Measurements from ENCODE around the gene FBRSL1. TPM values are rescaled to one million over a fixed set of nuclear protein-coding genes. Genes with fewer than 3 reads are reported as not detected.

The FBRSL1 gene
- total RNA-seq, 1 experiment from 2014 or later = 124 TPM

DNA sequence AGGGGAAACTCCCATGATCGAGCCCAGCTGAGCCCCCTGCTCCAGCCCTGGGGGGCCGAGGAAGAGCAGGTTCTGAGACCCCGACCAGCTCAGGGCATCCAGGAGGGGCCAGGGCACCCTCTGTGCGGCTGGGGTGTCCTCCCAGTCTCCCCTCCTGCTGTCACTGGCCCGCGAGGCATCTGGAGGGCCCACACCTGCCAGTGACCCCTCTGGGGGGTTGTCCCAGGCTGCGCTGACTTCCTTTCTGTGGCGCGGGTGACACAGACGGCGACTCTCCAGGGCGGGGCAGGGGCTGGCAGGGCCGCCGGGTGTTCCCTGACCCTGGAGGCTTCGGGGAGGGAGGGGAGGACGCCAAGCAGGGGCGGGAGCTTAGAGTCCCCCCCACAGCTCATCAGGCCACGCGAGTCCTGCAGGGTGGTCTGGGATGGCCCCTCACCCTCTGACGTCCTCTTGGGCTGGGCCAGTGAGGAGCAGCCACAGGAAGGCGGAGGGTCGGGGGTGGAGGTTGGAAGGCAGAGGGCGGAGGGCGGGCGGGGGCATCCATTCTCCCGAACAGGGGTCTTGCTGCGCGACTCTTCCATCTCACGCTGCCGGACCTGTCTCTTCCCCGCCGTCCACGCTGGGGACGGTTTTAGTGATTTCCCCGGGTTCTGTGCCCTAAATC, 38.6 kb upstream of the FBRSL1 start:
- Histone ChIP-seq H3K4me3 (replicated peaks in 1 of 2; ENCODE audit: low read depth in 1 of 2, low read length in 2 of 2) (no peak overlapping the region), H3K4me2 (ENCODE audit: low read length) (no peak overlapping the region), H3K79me2 (ENCODE audit: insufficient read depth, low read length) (no peaks in the 10 kb centered on the region), H4K20me1 (ENCODE audit: insufficient read depth) (no peaks in the 10 kb centered on the region), H3K4me1 (ENCODE audit: control insufficient read depth in 1 of 2, insufficient read depth in 2 of 2, low read length in 2 of 2) (peaks cover 0 to 1% of the 10 kb centered on the region in 2 experiments; a peak in 1 of 4 replicates), H3K9me3 (ENCODE audit: control insufficient read depth in 1 of 2, insufficient read depth in 1 of 2, low read depth in 1 of 2, low read length in 2 of 2) (no peaks in the 10 kb centered on the region; a peak in 1 of 4 replicates), H3K9me2 (ENCODE audit: insufficient read depth) (no peaks in the 10 kb centered on the region), H3K27ac (ENCODE audit: low read depth, low read length) (no peak overlapping the region), H3K36me3 (ENCODE audit: control insufficient read depth in 1 of 2, insufficient read depth in 2 of 2, low read length in 2 of 2) (no peaks in the 10 kb centered on the region), H3K27me3 (ENCODE audit: insufficient read depth, low read length) (no peaks in the 10 kb centered on the region), H3K9ac (ENCODE audit: low read length) (no peak overlapping the region), H2AFZ (ENCODE audit: low read depth, low read length, poor library complexity, severe bottlenecking) (no peak overlapping the region)
- ATAC-seq (no peak), DNase-seq (ENCODE audit: low read depth, low spot score) (no peak)
- intact Hi-C loops (cut with micrococcal nuclease) = no loop called here
- ChIA-PET RAD21 (ENCODE audit: low non-redundant PET in 1 of 2, low total read pairs in 2 of 2, uncharacterized antibody in 2 of 2, unreplicated experiment in 2 of 2) (no interaction called here), CTCF (no interaction called here), POLR2A (no interaction called here)
- no TSS peak for BruUV-seq (replicated peaks)
- no peak for TF ChIP-seq EZH2phosphoT487 (IDR thresholded peaks at IDR 0.05; ENCODE audit: borderline replicate concordance)
- TF ChIP-seq, protein P1, sequence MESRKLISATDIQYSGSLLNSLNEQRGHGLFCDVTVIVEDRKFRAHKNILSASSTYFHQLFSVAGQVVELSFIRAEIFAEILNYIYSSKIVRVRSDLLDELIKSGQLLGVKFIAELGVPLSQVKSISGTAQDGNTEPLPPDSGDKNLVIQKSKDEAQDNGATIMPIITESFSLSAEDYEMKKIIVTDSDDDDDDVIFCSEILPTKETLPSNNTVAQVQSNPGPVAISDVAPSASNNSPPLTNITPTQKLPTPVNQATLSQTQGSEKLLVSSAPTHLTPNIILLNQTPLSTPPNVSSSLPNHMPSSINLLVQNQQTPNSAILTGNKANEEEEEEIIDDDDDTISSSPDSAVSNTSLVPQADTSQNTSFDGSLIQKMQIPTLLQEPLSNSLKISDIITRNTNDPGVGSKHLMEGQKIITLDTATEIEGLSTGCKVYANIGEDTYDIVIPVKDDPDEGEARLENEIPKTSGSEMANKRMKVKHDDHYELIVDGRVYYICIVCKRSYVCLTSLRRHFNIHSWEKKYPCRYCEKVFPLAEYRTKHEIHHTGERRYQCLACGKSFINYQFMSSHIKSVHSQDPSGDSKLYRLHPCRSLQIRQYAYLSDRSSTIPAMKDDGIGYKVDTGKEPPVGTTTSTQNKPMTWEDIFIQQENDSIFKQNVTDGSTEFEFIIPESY (IDR thresholded peaks at IDR 0.05; ENCODE audit: extremely low read depth, insufficient replicate concordance, low read length) = no peak
- no peak for TF ChIP-seq CEBPB (IDR thresholded peaks at IDR 0.05; ENCODE audit: low read depth)
- TF ChIP-seq JUND (IDR thresholded peaks at IDR 0.05) = no peak
- TF ChIP-seq RAD21 (IDR thresholded peaks at IDR 0.05; ENCODE audit: low read depth) = no peak
- TF ChIP-seq, protein P2, sequence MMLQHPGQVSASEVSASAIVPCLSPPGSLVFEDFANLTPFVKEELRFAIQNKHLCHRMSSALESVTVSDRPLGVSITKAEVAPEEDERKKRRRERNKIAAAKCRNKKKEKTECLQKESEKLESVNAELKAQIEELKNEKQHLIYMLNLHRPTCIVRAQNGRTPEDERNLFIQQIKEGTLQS (IDR thresholded peaks at IDR 0.05) = no peak
- TF ChIP-seq ELF1 (IDR thresholded peaks at IDR 0.05; ENCODE audit: borderline replicate concordance, low read depth) = no peak
- TF ChIP-seq, protein P3, sequence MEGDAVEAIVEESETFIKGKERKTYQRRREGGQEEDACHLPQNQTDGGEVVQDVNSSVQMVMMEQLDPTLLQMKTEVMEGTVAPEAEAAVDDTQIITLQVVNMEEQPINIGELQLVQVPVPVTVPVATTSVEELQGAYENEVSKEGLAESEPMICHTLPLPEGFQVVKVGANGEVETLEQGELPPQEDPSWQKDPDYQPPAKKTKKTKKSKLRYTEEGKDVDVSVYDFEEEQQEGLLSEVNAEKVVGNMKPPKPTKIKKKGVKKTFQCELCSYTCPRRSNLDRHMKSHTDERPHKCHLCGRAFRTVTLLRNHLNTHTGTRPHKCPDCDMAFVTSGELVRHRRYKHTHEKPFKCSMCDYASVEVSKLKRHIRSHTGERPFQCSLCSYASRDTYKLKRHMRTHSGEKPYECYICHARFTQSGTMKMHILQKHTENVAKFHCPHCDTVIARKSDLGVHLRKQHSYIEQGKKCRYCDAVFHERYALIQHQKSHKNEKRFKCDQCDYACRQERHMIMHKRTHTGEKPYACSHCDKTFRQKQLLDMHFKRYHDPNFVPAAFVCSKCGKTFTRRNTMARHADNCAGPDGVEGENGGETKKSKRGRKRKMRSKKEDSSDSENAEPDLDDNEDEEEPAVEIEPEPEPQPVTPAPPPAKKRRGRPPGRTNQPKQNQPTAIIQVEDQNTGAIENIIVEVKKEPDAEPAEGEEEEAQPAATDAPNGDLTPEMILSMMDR (IDR thresholded peaks at IDR 0.05 in 2 of 3, conservative IDR thresholded peaks at IDR 0.05 in 1 of 3; ENCODE audit: borderline replicate concordance in 1 of 3, insufficient read depth in 1 of 3, low read depth in 2 of 3, low read length in 2 of 3) = no peak
- no peak for TF ChIP-seq CBX3 (IDR thresholded peaks at IDR 0.05; ENCODE audit: low read depth)
